Measurements from ENCODE around the gene SOWAHC. TPM values are rescaled to one million over a fixed set of nuclear protein-coding genes. Genes with fewer than 3 reads are reported as not detected.

The SOWAHC gene
- total RNA-seq, 1 donor from 2014 or later, result 2.2 TPM

DNA sequence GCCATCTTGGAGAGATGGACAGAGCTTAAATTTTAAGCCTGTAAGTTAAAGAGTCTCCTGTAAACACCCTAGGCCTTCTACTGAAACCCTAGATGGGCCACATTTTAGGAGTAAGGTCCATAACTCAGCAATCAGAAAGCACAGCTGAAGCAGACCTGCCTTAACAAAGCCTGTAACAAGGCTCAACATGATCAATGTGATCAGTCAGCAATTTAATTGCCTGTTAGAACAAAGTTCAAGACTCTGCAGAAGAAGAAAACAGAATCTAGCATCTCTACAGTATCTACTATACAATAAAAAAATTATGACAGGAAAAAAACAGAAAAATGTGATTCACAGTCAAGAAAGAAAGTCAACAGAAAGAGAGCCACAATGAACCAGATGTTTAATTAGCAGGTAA, 27.5 kb upstream of the SOWAHC start:
- DNase-seq (ENCODE audit: low spot score), result no peak
- H3K4me3 Mint-ChIP-seq (ENCODE audit: unreplicated experiment), result no peak overlapping the region
- TF ChIP-seq, protein P1, sequence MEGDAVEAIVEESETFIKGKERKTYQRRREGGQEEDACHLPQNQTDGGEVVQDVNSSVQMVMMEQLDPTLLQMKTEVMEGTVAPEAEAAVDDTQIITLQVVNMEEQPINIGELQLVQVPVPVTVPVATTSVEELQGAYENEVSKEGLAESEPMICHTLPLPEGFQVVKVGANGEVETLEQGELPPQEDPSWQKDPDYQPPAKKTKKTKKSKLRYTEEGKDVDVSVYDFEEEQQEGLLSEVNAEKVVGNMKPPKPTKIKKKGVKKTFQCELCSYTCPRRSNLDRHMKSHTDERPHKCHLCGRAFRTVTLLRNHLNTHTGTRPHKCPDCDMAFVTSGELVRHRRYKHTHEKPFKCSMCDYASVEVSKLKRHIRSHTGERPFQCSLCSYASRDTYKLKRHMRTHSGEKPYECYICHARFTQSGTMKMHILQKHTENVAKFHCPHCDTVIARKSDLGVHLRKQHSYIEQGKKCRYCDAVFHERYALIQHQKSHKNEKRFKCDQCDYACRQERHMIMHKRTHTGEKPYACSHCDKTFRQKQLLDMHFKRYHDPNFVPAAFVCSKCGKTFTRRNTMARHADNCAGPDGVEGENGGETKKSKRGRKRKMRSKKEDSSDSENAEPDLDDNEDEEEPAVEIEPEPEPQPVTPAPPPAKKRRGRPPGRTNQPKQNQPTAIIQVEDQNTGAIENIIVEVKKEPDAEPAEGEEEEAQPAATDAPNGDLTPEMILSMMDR (IDR thresholded peaks at IDR 0.05; ENCODE audit: unreplicated experiment), result no peak
- no peaks in the 10 kb centered on the region for H3K27me3 Mint-ChIP-seq (ENCODE audit: unreplicated experiment)
- no peaks in the 10 kb centered on the region for H3K4me1 Mint-ChIP-seq (ENCODE audit: unreplicated experiment)
- no peak overlapping the region for H3K27ac Mint-ChIP-seq (ENCODE audit: unreplicated experiment)
- peaks cover 5% of the 10 kb centered on the region for H3K36me3 Mint-ChIP-seq (ENCODE audit: low read depth, unreplicated experiment)
- H3K9me3 Mint-ChIP-seq (ENCODE audit: unreplicated experiment), result no peaks in the 10 kb centered on the region

DNA sequence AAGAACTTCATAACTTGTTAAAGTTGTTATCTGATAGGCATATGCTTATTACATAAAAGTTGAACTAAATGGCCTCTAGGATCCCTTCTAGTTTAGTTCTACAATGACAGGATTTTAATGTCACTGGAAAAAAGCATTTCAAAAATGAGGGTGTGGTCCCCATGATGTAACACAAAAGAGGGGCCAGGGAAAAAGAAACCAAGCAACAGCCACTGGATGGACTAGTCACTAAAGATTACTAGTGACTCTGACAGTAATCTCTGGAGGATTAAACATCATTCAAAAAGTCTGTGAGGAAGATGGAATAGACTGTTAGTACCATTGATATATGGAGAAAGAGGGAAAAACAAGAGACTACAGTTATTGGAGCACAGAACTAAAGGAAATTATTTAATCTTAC, 23.0 kb upstream of the SOWAHC start:
- Mint-ChIP-seq H3K27me3 (ENCODE audit: unreplicated experiment) (no peaks in the 10 kb centered on the region), H3K9me3 (ENCODE audit: unreplicated experiment) (no peaks in the 10 kb centered on the region), H3K4me3 (ENCODE audit: unreplicated experiment) (no peak overlapping the region), H3K36me3 (ENCODE audit: low read depth, unreplicated experiment) (peaks cover 5% of the 10 kb centered on the region), H3K4me1 (ENCODE audit: unreplicated experiment) (no peaks in the 10 kb centered on the region), H3K27ac (ENCODE audit: unreplicated experiment) (no peak overlapping the region)
- TF ChIP-seq, protein P1 (IDR thresholded peaks at IDR 0.05; ENCODE audit: unreplicated experiment), result no peak
- DNase-seq (ENCODE audit: low spot score), result no peak

DNA sequence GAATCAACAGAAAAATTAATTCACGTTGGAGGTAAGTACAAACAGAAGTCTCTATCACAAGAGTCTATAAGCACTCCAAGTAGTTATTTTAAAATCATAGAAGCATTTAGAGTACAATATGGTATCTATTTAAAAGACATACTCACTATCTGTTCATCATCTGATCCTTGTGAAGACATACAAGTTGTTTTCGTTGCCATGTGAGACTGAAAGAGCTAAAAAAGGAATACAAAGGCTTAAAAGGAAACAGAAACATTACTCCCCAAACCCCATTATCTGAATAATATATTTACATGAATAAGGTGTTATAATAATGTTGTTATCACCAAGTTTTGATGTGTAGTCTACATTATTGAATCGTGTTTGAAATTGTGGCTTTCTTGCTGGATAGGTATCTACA, 21.3 kb upstream of the SOWAHC start:
- no peak overlapping the region for H3K27ac Mint-ChIP-seq (ENCODE audit: unreplicated experiment)
- TF ChIP-seq, protein P1 (IDR thresholded peaks at IDR 0.05; ENCODE audit: unreplicated experiment), result no peak
- no peaks in the 10 kb centered on the region for H3K4me1 Mint-ChIP-seq (ENCODE audit: unreplicated experiment)
- H3K36me3 Mint-ChIP-seq (ENCODE audit: low read depth, unreplicated experiment), result no peaks in the 10 kb centered on the region
- H3K9me3 Mint-ChIP-seq (ENCODE audit: unreplicated experiment), result no peaks in the 10 kb centered on the region
- H3K4me3 Mint-ChIP-seq (ENCODE audit: unreplicated experiment), result no peak overlapping the region
- no peak for DNase-seq (ENCODE audit: low spot score)
- H3K27me3 Mint-ChIP-seq (ENCODE audit: unreplicated experiment), result no peaks in the 10 kb centered on the region

DNA sequence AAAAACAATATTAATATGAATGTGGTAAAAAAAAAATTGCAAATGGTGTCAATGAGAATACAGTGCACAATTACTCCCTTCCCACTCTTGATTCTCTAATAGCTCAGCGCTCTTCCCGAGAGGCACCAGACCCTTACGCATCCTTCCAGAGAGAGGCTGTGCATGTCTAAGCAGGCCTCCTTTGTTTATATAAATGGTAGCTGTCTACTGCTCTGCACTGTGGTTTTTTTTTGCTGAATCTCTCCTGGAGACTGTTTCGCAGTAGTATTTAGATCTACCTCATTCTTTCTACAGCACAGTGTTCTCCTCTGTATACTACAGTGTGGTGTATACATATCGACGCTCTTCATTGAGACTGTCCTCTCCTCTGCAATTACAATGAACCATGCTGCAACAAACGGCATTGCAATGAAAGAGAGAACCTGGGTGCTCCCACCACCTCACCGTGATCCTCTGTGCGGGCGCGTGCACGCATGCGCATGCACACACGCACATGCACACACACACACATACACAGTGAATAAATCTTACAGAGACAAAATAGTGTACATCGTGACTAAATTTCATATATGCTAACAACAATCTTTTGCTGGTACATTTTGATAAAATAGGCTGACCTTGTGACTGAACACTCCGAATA, 19.8 kb upstream of the SOWAHC start:
- H3K4me3 Mint-ChIP-seq (ENCODE audit: unreplicated experiment), result no peak overlapping the region
- H3K4me1 Mint-ChIP-seq (ENCODE audit: unreplicated experiment), result no peaks in the 10 kb centered on the region
- no peak overlapping the region for H3K27ac Mint-ChIP-seq (ENCODE audit: unreplicated experiment)
- H3K36me3 Mint-ChIP-seq (ENCODE audit: low read depth, unreplicated experiment), result no peaks in the 10 kb centered on the region
- no peak for DNase-seq (ENCODE audit: low spot score)
- H3K27me3 Mint-ChIP-seq (ENCODE audit: unreplicated experiment), result no peaks in the 10 kb centered on the region
- no peaks in the 10 kb centered on the region for H3K9me3 Mint-ChIP-seq (ENCODE audit: unreplicated experiment)
- TF ChIP-seq, protein P1 (IDR thresholded peaks at IDR 0.05; ENCODE audit: unreplicated experiment), result no peak

DNA sequence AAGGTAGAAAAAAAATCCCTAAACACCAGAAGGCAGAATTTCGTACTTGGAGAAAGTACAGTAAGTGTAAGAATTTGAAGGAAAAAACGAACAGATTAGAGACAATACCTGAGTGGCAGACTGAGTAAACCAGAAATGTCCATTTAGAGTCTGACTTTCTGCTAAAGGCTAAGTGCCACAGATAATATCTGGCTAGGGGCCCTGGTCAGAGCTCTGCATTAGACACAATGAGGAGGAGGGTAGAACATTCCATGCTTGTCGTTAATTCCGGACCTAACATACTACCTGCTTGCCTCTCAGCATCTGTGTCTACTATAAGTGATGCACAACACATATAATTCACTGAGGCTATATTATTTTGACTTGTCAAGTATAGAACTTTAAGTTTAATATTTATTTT, 18.5 kb upstream of the SOWAHC start:
- Mint-ChIP-seq H3K4me3 (ENCODE audit: unreplicated experiment) (no peak overlapping the region), H3K4me1 (ENCODE audit: unreplicated experiment) (no peaks in the 10 kb centered on the region), H3K27ac (ENCODE audit: unreplicated experiment) (no peak overlapping the region), H3K27me3 (ENCODE audit: unreplicated experiment) (no peaks in the 10 kb centered on the region), H3K9me3 (ENCODE audit: unreplicated experiment) (no peaks in the 10 kb centered on the region), H3K36me3 (ENCODE audit: low read depth, unreplicated experiment) (no peaks in the 10 kb centered on the region)
- TF ChIP-seq, protein P1 (IDR thresholded peaks at IDR 0.05; ENCODE audit: unreplicated experiment), result no peak
- DNase-seq (ENCODE audit: low spot score), result no peak
